ENCODE data around the gene PIGN.

- no peak for TF ChIP-seq REST (IDR thresholded peaks at IDR 0.05; ENCODE audit: insufficient read depth in 1 of 2, low read depth in 2 of 2, low read length in 2 of 2)
- TF ChIP-seq POLR2AphosphoS5 (IDR thresholded peaks at IDR 0.05; ENCODE audit: low read depth, low read length) = no peak
- TF ChIP-seq FOXP2 (optimal IDR thresholded peaks at IDR 0.05; ENCODE audit: borderline replicate concordance, extremely low read depth, extremely low read length, insufficient read depth) = no peak
Measured at GRCh38 chr18:62131301-62131909, 55.5 kb downstream of the PIGN start.

All from PFSK-1 (cell line).